ENCODE data around the gene CALHM2.
"Not testable (repeated sequence)": the region's sequence is repeated elsewhere in the genome, so short reads cannot be mapped to it uniquely, and the experiment has no call there.

CALHM2 gene

DNA sequence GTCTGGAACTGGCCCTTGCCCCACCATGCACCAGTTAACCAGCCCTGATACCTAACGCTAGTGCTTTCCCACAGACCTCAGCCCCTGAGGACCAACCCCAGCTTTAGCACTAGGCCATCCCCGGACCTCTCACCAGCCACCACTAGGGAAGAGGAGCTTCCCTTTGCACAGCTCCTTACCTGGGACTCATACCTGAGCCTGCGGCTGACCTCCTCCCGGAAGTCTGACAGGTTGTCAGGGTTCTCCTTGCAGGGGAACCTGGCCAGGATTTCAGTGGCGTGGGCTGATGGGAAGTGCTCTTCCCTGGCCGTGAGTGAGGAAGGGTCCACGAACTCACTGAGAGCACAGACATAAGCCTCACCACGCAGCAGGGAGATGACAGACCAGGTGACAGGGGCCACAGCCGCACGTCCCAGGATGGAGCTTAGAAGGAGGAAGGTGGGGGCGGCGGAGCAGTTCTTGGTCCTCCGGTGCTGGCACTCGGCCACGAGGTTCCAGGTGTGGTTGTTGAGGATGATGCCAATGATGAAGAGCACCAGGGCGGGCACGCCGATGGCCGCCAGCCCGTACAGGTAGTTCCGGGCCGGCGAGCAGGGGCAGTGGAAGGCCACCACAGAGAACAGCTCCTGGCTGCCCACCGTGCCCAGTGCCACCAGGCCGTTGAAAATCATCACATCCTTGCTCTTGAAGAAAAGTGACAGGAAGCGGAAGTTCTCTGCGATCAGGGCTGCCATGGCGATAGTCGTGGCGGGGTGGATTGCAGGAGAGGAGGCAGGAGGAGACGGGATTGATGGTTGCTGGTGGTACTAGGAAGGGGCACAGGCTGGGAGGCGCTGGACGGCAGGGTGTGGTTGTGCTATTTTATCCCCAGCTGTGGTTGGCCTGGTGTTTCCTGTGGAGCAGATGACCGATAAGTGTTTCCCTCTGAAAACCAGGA lies 2.7 kb downstream of the CALHM2 start:
- DNase-seq = no peak

DNA sequence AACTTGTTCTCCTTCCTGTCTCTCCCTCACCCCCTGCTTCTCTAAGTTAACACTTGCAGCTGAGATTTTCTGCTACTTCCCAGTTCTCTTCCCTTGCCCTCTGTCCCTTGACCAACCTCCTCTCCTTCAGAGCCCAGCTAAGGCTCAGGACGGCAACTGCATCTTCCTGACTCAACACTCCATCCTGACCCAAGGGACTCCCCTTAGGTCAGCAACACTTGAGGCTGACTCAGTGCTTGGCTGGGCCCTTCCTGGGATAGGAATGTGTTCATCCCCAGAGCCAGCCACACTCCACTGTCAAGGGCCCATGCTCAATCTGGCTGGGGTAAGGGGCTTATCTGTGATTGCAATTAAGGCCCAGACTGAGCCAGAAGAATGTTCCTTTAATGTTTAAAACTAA lies 3.4 kb downstream of the CALHM2 start:
- DNase-seq = no peak

DNA sequence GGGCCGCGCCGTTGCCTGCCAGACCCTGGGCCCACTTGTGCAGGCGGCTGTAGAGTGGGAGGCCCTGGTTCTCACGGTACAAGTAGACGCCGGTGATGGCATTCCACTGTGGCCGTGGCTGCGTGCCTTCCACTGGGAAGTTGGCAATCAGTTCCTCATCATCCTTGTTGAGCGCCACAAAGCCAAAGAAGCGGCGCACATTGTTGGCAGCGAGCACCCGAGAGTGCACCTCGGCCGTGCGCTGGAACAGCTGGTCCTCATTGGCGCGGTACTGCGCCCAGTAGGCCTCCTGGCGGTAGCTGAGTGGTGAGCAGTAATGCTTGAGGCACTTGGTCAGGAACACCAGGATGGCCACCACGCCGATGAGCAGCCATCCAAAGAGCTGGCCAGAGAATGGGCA lies 5.0 kb downstream of the CALHM2 start:
- DNase-seq = no peak

DNA sequence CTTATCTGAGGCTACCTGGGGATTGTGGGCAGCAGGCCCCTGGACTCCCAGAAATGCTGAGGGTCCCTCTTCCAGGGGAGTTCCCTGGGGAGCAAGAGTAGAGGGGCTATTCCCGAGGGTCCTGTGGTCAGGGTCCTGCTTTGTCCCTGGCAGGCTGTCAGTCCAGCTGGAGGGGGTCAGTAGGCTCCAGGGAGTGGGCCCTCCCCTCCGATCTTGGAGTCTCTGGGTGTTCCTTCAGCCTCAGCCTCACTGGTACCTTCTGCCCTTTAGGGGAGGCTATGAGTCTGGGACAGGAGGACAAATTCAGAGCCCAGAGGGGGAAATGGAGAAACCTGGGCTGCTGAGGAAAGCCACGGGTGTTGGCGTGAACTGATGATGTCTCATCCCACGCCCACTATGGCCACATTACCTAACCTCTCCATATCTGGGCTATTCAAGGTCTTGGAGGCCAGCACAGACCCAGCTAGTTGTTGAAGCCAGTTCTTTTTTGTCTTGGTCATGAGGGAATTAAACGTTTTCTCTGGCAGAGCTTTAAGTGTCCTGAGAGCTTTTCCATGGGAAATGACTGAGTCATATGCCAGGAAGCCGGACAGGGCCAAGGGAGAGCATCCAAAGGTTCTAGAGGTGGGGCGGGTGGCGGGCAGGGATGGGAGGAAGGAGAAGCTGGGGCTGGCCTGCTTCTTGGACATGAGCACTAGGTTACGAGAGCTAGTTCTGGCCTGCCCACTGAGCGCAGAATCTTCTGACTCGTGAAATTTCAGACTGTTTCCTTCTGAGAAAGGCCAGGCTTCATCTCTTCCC lies 6.2 kb downstream of the CALHM2 start:
- DNase-seq = no peak

DNA sequence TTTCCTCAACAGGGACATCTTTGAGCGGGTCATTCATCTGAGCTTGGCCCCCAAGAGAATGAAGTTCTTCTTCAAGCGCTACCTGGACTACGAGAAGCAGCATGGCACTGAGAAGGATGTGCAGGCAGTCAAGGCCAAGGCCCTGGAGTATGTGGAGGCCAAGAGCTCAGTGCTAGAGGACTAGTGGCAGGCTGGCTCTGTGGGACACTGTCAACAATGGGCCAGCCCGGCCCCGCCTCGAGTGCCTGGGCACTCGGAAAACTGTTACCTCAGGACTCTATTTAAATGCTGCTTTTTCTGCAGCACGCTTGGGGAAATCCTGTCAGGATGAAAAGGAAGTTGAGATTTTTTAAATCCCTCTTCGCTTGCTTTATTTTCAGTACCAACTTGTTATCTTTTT lies 6.8 kb downstream of the CALHM2 start:
- DNase-seq = no peak

- DNase-seq = no peak
Measured at GRCh38 chr10:103444478-103444877, 7.7 kb downstream of the CALHM2 start.

- no peak for DNase-seq
Measured at GRCh38 chr10:103443475-103444185, 8.5 kb downstream of the CALHM2 start.

DNA sequence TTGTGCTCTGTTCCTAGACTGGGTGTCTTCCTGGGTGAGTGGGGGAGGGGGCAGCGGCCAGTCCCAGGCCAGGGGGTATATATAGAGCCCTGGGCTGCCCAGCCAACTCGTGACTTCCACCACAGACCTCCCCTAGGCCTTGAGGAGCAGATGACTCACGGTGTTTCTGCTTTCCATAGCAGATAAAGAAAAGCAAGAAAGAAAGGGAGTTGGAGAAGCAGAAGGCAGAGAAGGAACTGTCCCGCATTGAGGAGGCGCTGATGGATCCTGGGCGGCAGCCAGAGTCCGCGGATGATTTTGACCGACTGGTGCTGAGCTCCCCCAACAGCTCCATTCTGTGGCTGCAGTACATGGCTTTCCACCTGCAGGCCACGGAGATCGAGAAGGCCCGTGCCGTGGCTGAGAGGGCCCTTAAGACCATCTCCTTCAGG lies 10.1 kb downstream of the CALHM2 start:
- no peak for DNase-seq

DNA sequence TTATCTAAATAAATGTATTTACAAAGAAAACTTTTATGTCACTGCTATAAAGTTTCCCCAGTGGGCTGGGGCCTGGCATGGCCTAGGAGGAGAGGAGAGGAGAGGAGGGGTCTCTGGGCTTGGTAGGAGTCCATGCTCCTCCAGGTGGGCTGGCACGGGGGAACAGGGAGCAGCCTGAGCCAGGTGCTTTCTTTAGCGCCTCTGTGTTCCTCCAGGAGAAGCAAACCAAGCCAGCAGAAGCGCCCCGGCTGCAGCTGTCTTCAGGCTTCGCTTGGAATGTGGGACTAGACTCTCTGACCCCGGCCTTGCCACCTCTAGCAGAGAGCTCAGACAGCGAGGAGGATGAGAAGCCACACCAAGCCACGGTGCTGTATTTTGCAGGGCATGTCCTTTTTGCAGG lies 10.6 kb downstream of the CALHM2 start:
- DNase-seq = no peak

GRCh38 chr10:103441206-103441605 lies 11.0 kb downstream of the CALHM2 start:
- DNase-seq = no peak

- no peak for DNase-seq
Measured at GRCh38 chr10:103440416-103440815, 11.8 kb downstream of the CALHM2 start.

GRCh38 chr10:103439776-103440175 lies 12.4 kb downstream of the CALHM2 start:
- DNase-seq = no peak

- no peak for DNase-seq
Measured at GRCh38 chr10:103433858-103434257, 18.3 kb downstream of the CALHM2 start.

DNA sequence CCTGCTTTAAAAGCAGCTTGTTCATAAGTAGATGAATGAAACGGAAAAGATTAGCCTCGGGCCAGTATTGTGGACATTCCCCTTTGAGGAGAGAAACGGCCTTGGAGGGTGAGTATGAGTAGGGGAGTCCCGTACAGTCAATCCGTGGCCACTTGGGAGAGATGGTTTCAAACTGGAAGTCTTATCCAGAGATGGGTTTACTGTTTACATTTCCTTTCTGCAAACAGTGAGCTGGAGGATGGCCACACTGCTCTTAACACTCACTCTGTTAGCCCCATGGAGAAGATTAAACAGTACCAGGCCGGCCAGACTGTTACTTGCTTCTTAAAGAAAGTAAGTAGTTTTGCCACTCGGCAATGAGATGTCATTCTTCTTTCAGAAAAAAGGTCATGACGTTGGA lies 20.3 kb downstream of the CALHM2 start:
- no peak for DNase-seq

DNA sequence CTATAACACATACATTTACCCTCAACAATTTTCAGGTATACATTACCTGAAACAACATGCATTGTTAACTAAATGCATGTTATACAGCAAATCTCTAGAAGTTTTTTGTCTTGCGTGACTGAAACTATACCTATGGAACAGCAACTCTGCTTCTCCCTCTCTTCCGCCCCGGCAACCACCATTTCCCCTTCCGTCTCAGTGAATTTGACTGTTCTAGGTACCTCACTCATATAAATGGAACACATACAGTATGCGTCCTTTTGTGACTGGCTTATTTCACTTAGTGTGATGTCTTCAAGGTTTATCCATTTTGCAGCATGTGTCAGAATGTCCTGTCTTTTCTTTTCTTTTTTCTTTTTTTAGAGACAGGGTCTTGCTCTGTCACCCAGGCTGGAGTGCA lies 22.5 kb downstream of the CALHM2 start:
- no peak for DNase-seq

DNA sequence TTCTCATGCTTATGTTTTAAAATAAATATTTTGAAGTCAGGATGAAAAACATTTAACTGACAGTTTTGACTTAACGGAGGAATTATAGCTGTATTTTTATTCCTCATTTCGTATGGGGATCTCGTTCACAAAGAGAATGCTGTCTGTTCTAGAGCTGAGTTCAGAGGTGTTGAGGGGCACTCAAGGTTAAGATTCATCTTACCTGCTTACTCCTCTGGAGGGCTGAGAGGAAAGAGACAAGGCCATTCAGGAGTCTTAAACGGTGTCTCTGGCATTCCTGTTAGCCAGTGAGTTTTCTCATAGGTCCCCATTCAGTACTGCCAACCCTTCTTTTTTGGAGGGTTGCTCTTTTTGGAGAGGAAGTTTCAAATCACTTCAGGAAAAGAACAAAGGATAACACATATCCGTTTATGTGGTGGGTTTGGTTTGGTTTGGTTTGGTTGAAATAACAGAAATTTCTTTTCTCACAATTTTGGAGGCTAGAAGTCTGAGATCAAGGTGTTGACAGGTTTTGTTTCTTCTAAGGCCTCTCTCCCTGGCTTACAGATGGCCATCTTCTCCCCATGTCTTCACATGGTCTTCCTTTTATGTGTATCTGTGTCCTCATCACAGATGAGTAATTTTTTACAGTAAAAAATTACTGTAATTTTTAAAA lies 23.1 kb downstream of the CALHM2 start:
- DNase-seq = no peak

DNA sequence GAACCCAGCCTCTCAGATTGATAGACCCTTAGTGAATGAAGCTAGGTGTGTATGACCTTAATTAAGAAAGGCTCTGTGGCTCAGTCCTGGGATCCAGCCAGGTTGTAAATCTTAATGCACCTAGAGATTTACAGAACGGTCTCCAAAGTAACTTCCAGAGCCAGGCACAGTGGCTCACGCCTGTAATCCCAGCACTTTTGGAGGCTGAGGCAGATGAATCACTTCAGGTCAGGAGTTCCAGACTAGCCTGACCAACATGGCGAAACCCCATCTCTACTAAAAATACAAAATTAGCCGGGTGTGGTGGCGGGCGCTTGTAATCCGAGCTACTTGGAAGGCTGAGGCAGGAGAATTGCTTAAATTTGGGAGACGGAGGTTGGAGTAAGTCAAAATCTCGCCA lies 24.3 kb downstream of the CALHM2 start:
- no peak for DNase-seq

DNA sequence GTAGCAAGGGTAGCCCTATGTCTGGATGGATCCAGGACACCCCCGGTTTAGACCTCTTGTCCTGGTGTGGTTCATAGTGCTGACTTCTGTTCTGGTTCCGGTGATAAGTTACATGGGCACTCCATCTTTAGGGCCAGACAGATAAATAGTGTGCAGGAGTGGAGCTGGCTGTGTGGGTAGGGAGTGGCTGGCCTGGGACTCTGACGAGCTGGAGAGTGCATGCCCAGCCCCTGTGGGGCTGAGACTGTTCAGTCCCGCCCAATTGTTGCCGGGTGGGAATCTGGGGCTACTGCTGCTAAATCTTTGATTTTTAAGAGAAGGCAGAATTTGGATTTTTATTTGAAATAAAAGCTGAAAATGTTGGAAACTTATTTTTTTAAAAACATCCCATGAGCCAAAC lies 28.4 kb downstream of the CALHM2 start:
- DNase-seq = no peak

- DNase-seq = no peak
Measured at GRCh38 chr10:103419101-103419500, 33.1 kb downstream of the CALHM2 start.

DNA sequence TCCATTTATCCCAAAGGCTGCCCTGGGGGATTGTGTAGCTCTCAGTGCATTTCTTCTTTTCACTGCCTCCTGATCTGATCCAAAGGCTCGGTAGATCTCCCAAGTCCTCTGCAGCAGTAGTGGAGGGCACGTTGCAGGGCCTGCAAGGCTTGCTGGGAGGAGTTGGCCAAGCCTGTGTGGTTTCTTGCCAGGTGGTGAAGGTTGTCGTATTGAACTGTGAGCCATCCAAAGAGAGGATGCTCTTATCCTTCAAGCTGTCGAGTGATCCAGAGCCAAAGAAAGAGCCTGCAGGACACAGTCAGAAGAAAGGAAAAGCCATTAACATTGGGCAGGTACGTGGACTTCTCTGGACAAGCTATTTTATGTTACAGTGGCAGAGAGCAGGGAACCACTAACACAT lies 34.6 kb downstream of the CALHM2 start:
- DNase-seq = no peak

DNA sequence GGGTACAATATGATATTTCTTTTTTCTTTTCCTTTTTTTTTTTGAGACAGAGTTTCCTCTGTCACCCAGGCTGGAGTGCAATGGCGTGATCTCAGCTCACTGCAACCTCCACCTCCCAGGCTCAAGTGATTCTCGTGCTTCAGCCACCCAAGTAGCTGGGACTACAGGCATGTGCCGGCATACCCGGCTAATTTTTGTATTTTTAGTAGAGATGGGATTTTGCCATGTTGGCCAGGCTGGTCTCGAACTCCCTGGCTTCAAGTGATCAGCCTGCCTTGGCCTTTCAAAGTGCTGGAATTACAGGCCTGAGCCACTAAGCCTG lies 35.1 kb downstream of the CALHM2 start:
- DNase-seq = not testable (repeated sequence)

DNA sequence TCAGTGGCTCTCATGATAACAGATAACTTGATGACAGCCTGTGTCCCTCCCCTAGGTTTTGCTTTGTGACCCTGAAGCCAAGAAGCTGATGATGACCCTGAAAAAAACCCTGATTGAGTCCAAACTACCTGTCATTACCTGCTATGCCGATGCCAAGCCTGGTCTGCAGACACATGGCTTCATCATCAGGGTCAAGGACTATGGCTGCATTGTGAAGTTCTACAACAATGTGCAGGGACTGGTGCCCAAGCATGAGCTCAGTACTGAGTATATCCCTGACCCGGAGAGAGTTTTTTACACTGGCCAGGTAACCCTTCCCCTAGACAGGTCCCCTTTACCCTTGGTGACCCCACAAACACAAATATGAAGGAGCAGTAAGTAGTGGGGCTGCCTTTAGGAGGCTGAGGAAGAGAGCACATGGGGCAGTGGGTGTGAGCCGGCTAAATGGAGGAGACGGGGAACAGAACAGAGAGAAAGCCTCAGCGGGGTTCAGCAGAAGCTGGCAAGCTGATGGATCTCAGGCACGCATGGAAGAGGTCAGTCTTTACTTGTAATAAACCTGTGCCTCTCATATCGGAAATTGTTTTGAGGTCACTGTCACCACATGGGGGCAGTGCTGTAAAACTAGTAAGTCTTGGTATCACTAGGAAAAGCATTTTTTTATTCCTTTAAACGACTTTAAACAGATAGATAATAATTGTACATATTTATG lies 35.6 kb downstream of the CALHM2 start:
- DNase-seq = peak; percentile 13

Data from stimulated activated CD4-positive, alpha-beta T cell treated with anti-CD3 and anti-CD28 coated beads, Interleukin-1b, Interleukin-23, amount 100 ng/mL, for 48 hours (primary cell).